HG03196 (cell line): ENCODE data around the gene GRID1.
"Not testable (repeated sequence)": the region's sequence is repeated elsewhere in the genome, so short reads cannot be mapped to it uniquely, and the experiment has no call there.

ENCODE experiments used
- ATAC-seq: cut with Tn5 transposase; IDR thresholded peaks from one replicate; pipeline ENCODE4 v1.9.1; 2021; ENCODE audit not compliant: unreplicated experiment

The GRID1 gene

DNA sequence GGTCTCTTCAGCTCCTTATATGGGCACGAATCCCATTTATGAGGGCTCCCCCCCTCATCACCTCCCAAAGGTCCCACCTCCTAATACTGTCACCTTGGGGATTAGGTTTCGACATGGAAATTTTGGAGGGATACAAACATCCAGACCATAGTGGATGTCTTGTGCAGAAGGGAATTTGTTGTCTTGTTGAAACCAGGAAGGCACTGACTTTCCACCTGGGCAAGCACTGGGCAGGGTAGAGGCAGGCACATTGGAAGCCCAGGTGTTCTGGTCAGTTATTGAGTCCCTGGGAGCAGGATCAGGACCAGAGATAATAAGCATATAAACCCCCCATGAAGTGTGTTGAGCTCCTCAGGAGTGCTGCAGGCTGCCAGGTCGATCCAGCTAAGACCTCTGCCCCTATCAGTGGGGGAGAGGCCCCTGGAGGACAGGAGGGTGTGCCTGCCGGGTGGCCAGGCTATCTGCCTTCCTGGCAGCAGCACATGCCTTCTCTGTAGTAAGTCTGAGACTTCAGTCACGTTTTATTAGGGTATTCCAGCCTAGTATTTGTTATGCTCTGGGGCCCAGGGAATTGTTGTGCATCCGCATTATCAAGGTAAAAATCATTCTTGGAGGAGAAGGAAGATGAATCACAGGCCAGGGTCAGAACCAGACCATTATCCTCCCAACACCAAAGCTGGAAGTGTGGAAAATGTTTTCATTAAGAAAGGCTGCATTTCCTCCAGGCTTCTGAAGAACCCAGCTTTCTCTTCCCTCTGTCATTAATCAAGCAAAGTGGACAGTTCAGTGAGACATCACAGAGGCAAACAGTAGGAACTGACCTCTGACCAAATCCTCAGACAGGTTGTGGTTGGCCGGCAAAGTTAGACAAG, 503.1 kb downstream of the GRID1 start:
- ATAC-seq: no peak

DNA sequence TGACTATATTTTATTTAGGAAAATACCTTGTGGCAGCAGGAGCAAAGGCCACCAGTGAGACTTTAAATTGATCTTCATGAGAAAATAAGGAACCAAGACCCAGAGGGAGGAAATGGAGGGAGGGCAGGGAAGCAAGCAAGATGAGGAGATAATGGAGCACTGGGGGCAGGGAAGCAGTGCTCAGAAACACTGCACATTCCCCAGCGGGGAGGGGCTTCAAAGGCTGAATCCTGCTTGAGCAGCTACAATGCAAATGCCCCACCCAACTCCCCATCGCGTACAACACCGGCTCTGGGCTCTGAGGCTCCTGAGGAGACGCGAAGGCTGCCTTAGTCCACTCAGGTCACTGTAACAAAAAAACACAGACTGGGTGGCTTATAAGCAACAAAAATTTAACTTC, 503.8 kb downstream of the GRID1 start:
- ATAC-seq: no peak

DNA sequence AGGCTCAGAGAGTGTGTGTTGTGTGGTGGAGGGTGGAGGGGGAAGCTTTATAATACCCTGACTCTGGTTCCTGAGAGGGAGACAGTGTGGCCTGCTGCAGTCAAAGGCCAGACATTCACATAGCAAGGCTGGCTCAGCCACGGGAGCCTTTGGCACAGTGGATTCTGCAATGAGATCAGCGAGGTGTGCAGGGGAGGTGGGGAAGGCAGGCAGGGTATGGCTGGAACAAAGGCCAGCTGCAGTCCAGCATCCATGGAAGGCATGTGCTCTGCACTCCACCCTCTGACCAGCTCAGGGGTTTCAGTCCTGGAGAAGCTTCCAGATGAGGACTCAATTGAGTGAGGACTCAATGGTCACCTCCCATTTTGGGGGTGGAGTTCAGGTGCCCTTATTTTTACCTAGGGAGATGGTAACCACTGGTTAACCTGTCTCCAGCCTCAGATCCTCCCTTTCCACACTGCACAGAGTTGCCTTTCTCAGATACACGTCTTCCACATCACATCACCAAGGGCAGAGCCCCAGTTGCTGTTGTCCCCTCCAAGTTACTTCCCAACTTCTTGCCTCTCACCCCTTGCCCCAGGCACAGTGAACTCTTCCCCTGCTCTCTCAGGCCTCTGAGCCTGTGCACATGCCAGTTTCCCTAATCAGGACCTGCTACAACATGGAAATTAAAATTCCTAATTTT, 504.9 kb downstream of the GRID1 start:
- no peak for ATAC-seq

DNA sequence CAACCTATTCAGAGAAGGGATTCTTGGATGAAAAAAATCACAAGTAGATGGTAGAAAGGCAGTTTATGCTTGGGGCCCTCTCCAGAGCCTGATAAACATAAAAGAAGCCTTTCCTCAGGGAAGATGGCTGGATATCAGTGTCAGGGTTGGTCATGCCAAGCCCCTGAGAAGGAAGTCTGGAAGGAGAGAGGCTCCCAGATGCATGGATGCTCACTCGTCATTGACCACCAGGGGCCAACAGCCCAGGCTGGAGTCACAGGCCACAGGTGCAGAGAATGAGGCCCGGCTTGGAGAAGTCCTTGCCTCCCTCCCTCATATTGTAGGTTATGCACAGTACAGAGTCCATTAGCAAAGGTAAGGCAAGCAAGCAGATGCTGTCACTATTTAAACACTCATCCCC, 506.7 kb downstream of the GRID1 start:
- no peak for ATAC-seq

DNA sequence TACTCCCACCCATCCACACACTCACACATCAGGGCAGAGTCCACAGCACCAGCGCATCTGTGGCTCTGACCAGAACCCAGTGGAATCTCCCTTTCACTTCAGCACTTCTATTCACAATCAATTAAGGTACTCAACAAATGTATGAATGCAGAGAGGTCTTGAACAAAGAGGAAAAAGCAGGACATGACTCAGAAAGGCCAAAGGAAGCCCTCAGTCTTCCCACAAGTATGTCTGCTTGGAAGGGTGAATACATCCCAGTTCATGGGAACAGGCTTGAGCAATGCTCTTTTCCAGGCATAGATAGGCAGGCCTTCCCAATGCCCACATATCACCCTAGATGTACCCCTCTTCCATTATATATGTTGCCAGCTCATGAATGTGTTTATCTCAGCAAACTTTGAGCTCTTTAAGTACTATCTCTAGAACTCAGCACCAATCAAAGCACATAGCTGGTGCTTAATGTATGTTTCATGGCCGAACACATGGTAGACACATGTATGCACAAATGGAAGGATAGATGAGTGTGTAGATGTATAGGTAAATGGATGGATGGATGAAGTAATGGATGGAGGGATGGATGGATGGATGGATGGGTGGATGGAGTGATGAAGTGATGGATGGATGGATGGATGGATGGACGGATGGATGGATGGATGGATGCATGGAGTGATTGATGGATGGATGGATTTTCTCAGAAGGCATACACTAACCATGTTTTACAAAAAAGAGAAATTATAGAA, 507.6 kb downstream of the GRID1 start:
- no peak for ATAC-seq

DNA sequence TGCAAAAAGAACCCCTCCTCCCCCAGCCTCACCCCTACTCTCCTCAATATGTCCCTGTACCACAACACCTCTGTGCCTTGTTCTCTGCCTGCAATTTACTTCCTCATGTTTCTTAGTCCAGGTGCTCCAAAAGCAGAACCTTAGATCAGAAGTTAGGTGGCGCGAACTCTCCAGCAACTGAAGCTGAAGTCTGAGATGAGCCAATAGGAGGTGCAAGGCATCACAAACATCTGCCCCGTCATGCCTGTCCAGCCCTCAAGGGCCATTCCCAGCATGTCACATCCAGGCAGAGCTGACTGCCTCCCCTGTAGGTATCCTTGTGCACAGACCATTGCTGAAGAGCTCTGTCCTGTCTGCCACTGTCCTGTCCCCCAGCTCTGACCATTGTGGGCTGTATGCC, 508.8 kb downstream of the GRID1 start:
- ATAC-seq: no peak

DNA sequence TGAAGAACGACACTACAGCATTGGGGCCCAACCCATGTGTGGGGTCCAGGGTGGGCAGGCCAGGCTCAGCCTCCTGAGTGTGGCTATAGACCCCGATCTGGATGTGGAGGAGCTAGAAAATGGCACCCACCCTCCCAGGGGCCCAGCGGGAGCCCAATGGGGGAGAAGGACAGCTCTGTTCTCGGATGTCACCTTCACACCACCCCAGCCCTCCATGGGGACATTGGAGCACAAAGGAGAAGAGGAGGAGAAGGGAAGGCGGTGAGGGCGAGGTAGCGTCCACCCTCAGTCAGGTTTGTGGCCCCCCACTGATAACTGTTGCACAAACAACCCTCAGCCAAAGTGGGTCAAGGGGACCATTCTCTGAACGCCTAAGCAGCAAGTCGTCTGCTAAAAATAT, 509.3 kb downstream of the GRID1 start:
- ATAC-seq: no peak

DNA sequence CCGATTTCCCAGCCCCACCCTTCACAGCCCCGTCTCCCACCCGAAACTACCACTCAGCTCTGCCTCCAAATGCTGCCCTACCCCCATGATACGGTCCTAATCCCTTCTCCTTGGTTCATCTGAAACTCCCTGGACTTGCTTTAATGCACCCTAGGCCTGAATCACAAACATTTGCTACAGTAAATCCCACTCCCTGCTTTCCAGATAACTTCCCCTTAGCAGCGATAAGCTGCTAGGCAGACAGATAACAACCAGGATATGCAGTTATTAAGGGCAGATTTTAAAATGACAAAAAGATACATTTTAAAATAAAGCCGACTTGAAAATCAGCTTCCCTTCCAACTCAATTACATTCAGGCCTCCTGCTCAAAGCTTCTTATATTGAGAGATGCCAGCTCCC, 514.7 kb downstream of the GRID1 start:
- ATAC-seq: no peak

DNA sequence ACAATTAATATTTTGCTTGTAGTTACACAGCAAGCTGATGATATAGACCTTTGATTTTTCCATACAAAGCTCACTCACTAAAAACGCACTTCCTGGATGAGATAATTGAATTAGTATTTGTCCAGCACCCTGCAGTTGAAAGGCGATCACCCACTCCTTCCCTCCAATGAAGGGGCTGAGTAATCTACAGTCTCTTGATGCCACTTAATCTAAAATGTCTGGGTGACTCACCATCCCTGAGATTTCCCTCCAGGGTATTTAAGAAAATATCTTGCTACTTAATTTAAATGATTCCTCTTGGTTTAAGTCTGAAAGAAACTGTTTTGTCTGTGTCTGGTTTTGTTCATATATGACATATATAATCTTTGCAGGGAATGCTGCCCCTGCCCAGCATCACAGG, 515.3 kb downstream of the GRID1 start:
- ATAC-seq: no peak

DNA sequence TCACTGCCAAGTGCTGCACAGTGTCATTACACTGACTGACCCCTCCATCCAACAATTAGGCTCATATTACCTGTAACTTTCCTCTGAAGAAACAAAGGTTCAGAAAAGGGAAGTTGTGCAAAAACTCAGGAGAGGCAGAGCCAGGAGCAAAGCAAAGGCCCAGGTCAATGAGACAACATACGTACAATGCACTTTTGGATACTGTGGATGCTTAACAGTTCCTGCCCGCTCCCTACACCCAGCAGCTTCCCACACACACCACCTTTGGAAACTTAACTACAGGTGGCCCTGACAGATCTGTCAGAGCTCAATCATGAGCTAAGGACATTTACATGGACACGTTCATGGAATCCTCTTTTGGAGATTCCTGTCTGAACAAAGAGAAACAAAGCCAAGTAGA, 515.9 kb downstream of the GRID1 start:
- no peak for ATAC-seq

DNA sequence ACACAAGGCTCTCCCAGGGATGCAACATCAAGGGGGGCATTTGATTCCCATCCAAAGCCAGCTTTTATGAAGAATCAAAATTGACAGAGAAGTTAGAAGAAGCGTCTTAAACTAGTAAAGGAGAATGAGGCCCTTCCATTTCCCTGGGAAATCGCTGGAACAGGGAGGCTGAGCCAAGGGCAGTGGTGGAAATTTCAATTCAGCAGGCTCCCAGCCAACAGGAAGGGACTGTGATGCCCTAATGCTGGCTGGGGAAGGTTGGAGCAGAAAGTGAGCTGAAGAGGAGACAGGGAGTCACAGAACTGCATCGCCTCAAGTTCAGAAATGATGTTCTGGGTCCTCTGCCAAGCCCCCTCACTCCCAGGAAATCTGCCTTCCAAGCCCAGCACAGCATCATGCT, 517.3 kb downstream of the GRID1 start:
- ATAC-seq: no peak

DNA sequence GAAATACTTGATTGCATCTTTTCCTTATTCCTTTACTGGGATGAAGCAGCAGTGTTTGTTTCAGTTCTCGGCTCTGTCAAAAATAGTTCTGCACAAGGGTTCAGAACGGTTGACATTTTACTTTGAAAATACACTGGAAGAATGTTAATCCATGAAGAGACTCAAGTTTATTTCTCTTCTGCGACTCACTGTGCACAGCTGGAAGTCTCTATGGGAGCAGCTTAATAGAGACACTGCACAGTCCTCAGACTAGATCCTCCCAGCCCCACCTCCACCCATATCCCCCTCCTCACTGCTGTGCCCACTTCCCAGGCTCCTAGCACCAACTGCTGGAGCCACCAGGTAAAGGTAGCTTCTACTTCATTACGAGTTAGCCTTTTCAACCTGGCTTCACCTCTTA, 517.8 kb downstream of the GRID1 start:
- no peak for ATAC-seq

DNA sequence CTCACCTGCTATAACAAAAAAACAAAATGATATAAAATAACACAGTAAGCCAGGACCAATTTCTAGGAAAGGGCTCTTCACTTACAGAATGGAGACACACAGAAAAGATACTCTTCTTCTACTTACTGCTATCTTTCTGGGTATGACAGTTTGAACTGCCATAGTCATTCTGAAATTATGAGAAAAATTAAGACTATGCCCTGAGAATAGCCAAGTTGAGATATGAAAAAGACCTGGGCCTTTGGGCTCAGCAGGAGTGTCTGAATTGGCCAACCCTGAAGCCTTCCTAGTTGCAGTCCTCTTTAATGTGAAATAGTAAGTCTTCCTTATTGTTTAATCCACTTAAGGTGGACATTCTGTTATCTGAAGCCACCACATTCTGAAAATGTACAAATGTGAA, 519.5 kb downstream of the GRID1 start:
- no peak for ATAC-seq

DNA sequence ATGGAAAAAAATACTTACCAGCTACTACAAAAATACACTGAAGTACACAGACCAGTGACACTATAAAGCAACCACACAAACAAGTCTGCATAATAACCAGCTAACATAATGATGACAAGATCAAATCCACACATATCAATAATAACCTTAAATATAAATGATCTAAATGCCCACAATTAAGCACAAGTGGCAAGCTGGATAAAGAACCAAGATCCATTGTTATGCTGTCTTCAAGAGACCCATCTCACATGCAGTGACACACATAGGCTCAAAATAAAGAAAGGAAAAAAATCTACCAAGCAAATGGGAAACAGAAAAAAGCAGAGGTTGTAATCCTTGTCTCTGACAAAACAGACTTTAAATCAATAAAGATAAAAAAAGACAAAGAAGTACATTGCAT, 527.9 kb downstream of the GRID1 start:
- not testable (repeated sequence) for ATAC-seq

DNA sequence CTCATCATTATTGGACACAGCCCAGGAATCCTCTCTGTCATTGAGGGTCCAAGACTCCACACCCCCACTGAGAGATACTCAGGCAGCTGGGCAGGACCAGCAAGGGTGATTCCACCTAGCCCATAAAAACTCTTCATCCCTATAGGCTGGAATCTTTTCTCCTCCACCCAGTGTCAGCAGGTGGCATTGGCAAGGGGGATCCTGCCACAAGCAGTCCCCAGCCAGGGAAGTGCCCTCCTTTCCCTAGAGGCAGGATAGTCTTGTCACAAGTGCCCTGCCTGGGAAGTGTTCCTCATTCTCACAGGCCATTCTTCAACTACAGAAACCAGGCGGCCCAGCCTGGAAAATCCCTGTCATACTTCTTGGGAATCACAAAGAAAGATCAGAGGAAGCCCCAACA, 533.6 kb downstream of the GRID1 start:
- ATAC-seq: no peak

DNA sequence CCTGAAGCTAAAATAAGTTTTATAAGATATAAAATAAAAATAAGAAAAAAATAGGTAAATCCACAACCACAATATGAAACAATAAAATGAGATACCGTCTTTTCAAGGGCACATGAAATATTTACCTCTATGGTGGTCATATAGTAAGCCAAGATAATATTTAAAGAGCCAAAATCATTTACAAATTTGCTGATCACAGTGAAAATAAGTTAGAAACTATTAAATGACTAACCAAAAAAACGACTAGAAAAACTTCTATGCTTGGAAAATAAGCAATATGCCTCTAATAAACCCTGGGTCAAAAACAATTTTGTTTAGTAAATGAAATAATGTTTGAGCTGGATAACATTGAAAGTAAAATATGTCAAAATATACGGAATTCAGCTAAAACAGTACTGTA, 535.2 kb downstream of the GRID1 start:
- no peak for ATAC-seq

DNA sequence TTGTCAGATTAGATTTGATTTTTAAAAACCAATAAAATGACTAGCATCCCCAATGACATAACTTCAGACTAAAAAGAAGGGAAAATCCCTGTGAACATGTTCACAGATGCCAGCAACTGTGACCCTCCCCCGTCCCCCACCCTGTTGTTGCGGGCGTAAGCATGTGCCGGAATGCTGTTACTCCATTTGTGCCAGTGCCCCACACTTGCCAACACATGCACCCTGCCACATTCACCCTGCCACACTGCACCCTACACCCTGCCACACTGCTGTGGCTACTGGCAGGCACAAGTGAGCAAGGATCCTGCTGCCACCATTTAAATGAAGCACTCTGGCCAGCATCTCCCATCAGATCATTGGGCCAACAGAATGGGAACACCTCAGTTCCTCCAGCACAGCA, 540.2 kb downstream of the GRID1 start:
- no peak for ATAC-seq

DNA sequence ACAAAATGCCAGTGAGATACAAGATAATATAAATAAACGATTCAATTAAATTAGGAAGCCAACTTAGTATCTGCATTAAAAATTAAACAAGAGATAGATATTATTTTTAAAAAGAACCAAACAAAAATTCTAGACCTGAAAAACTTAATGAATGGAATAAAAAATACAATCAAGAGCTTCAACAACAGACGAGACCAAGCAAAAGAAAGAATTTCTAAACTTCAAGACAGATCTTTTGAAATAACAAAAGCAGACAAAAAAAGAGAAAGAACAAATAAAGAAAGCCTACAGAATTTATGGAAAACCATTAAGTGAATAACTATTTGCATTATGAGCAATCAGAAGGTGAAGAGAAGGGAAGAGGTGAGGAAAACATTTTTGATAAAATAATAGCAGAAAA, 555.2 kb downstream of the GRID1 start:
- no peak for ATAC-seq

DNA sequence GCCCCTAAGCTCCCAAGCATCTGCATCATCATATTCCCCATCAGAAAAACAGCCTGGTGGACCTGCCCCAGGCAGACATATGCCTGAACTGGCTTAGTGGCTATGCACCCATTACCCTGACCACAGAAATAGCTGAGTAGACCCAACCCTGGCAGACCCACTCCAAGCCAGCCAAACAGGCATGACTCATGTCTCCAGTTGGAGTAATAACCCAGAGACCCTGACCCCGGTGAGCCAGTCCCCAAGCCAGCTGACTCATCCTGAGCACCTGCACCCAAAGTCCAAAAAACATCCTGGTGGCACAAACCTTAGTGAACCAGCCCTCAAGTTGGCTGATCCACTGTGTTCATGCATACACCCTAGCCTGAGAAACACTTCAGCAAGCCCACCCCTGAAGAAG, 555.9 kb downstream of the GRID1 start:
- no peak for ATAC-seq

DNA sequence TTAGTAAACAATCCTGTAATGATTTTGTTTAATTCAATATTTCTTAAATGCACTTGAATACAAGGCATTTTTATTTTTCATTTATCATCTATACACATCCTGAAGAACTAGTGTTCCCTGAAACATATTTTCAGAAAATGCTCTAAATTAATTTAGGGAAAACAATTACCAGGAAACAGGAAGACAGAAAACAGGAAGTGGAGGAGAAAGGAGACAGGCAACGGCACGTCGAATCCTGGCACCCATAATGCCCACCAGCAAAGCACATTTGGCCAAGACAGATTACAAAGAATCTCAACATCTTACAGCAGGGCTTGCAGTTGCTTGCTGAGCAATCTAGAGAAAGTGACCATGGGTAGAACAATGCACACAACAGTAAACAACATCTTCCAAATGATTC, 571.1 kb downstream of the GRID1 start:
- ATAC-seq: no peak

DNA sequence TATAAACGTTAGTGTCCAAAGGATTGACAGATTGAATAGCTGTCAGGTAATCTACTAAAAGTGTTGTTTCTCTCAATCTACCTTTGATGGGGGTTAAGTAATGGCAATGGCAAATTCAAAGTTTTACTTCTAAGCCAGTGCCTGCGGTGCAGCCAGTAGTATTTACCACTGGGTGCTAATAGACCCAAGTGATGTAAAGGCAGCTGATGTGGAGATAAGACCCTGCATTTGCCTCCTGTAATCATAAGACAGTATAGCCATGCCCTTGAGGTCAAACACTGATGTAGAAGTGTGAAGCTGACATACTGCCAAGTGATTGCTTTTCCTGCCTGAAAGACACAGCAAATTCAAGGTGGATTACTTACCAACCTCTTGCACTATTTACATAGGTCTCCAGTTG, 572.0 kb downstream of the GRID1 start:
- ATAC-seq: no peak

DNA sequence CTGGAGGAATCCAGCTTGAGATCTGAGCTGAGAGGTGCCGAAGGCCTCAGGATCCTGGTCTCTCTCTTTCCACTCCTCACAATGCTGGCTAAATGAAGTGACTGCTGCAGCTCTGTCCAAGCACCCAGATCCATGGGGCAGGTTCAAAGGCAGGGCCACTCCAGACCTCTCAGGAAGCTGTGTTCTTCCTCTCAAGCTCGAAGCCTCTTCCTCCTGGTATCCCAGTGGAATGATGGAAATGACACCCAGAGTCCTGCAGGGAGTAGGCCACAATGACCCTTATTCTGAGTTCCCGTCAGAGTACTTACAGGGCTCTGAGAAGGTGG, 574.1 kb downstream of the GRID1 start:
- ATAC-seq: no peak
